DOHH2 (cell line): ENCODE measurements around the gene SEPTIN6.

Experiments used
- H3F3A ChIP-seq: fragments of 200-600 bp; sonication (generic), shearing (Covaris generic); 2 replicates; pipeline ENCODE4 v1.6.0; 2016; ENCODE audit warnings: antibody characterized with exemption, mild to moderate bottlenecking; ENCODE audit not compliant: control insufficient read depth, insufficient read depth
- H3K27ac ChIP-seq: fragments of 200-600 bp; sonication (generic); 2 replicates; pipeline ENCODE4 v1.5.1; 2014; ENCODE audit warnings: low read depth, mild to moderate bottlenecking, low read length, moderate library complexity
- H3K27me3 ChIP-seq: fragments of 200-600 bp; sonication (generic); 2 replicates; pipeline ENCODE4 v1.6.1; 2014; ENCODE audit warnings: mild to moderate bottlenecking, low read length, mixed read lengths; ENCODE audit not compliant: control insufficient read depth
- H3K36me3 ChIP-seq: fragments of 200-600 bp; sonication (generic); 2 replicates; pipeline ENCODE4 v1.6.1; 2014; ENCODE audit warnings: mild to moderate bottlenecking, low read length, moderate library complexity, mixed read lengths; ENCODE audit not compliant: control insufficient read depth
- H3K4me1 ChIP-seq: fragments of 200-600 bp; sonication (generic); 2 replicates; pipeline ENCODE4 v1.6.1; 2014; ENCODE audit warnings: mild to moderate bottlenecking, low read length, mixed read lengths; ENCODE audit not compliant: control insufficient read depth
- H3K4me2 ChIP-seq: fragments of 200-600 bp; sonication (generic); 2 replicates; pipeline ENCODE4 v1.6.0; 2014; ENCODE audit warnings: mild to moderate bottlenecking, low read length, moderate library complexity
- H3K4me3 ChIP-seq: fragments of 200-600 bp; sonication (generic); 2 replicates; pipeline ENCODE4 v1.5.1; 2014; ENCODE audit warnings: mild to moderate bottlenecking, low read length, mixed read lengths
- H3K79me2 ChIP-seq: fragments of 200-600 bp; sonication (generic); 2 replicates; pipeline ENCODE4 v1.6.1; 2014; ENCODE audit warnings: mild to moderate bottlenecking, low read length, mixed read lengths; ENCODE audit not compliant: control insufficient read depth
- H3K9me2 ChIP-seq: fragments of 200-600 bp; sonication (generic); replicated peaks from 2 replicates; pipeline ENCODE4 v1.6.1; 2014; ENCODE audit warnings: mild to moderate bottlenecking, low read length, mixed read lengths; ENCODE audit not compliant: control insufficient read depth
- H3K9me3 ChIP-seq: fragments of 200-600 bp; sonication (generic); 2 replicates; pipeline ENCODE4 v1.6.1; 2014; ENCODE audit warnings: antibody characterized with exemption, low read length, mixed read lengths; ENCODE audit not compliant: control insufficient read depth, insufficient read depth
- H4K20me1 ChIP-seq: fragments of 200-600 bp; sonication (generic); 2 replicates; pipeline ENCODE4 v1.6.0; 2014; ENCODE audit warnings: low read depth, mild to moderate bottlenecking, antibody characterized with exemption, low read length, moderate library complexity; ENCODE audit not compliant: control insufficient read depth, insufficient read depth
- EZH2phosphoT487 ChIP-seq: fragments of 200-600 bp; sonication (generic); IDR thresholded peaks from 2 replicates; pipeline ENCODE4 v1.6.1; 2017; ENCODE audit warnings: borderline replicate concordance, mild to moderate bottlenecking, antibody characterized with exemption, low read length, moderate library complexity, mixed read lengths
- TF ChIP-seq, protein P1 (sequence below): fragments of 200-600 bp; sonication (generic); IDR thresholded peaks from one replicate; pipeline ENCODE4 v1.5.1; 2014; ENCODE audit warnings: antibody characterized with exemption, mild to moderate bottlenecking, low read depth, low read length; ENCODE audit not compliant: poor library complexity, severe bottlenecking

SEPTIN6 gene

DNA sequence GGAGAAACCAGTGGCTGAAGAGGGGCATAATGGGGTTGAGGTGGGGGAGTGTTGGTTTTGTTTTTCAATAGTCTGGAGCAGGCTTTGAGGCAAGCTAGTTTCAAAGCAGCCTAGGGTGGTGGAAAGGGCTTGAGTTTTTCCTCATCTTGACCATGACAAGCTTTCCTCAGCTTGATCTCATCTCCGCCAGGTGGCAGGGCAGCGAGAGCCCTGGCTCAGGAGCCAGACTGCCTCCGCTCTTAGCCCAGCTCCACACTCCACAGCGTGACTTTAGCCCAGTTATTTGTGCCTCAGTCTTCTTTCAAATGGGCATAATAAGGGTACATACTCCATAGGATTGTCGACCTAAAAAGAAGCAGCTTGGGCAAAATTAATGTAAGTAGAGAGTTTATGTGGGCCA, 35.5 kb upstream of the SEPTIN6 start:
- Histone ChIP-seq H3K4me3 (no peak overlapping the region), H3K4me2 (no peak overlapping the region)
- TF ChIP-seq, protein P1, sequence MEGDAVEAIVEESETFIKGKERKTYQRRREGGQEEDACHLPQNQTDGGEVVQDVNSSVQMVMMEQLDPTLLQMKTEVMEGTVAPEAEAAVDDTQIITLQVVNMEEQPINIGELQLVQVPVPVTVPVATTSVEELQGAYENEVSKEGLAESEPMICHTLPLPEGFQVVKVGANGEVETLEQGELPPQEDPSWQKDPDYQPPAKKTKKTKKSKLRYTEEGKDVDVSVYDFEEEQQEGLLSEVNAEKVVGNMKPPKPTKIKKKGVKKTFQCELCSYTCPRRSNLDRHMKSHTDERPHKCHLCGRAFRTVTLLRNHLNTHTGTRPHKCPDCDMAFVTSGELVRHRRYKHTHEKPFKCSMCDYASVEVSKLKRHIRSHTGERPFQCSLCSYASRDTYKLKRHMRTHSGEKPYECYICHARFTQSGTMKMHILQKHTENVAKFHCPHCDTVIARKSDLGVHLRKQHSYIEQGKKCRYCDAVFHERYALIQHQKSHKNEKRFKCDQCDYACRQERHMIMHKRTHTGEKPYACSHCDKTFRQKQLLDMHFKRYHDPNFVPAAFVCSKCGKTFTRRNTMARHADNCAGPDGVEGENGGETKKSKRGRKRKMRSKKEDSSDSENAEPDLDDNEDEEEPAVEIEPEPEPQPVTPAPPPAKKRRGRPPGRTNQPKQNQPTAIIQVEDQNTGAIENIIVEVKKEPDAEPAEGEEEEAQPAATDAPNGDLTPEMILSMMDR = no peak
- no peak for TF ChIP-seq EZH2phosphoT487

DNA sequence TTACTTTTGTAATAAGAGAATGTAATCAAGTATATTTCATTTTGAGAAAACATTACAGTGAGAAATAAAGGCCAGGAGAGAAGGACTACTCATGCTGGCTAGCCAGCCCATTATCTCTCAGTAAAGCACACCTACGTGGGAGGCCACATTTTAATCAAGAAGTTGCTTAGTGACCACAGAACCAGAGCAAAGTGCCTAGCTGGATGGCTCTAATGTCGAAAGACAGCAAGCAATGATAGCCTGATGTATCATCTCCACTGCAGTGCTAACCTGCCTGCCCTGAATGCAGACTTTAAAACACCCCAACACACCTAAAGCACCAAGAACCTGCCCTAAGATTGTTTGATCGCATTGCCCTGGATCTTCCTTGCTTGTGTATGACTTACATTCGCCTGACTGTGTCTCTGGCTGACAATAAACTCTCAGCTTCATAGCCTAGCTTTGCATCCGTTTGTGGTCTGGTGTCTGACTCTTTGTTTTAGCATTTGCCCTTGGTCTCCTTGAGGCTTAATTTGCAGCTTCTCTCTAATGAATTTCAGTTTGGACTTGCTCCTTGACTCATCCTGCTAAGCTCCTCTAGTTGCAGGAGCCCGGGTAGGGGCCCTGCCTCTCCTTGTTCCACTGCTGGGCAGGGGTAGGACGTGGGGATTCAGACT, 34.1 kb upstream of the SEPTIN6 start:
- H3K4me2 ChIP-seq = no peak overlapping the region
- H3K9me3 ChIP-seq = no peaks in the 10 kb centered on the region
- H3K27ac ChIP-seq = no peak overlapping the region
- no peak overlapping the region for H3K4me3 ChIP-seq
- no peaks in the 10 kb centered on the region for H3F3A ChIP-seq
- peaks cover 7% of the 10 kb centered on the region for H3K4me1 ChIP-seq
- TF ChIP-seq, protein P1 = no peak
- no peaks in the 10 kb centered on the region for H3K27me3 ChIP-seq
- no peaks in the 10 kb centered on the region for H3K79me2 ChIP-seq
- H4K20me1 ChIP-seq = no peaks in the 10 kb centered on the region
- H3K9me2 ChIP-seq = no peaks in the 10 kb centered on the region
- no peaks in the 10 kb centered on the region for H3K36me3 ChIP-seq

More for the DNA sequence above, 35.5 kb upstream of the SEPTIN6 start:
- Histone ChIP-seq H3K79me2 (no peaks in the 10 kb centered on the region), H3K9me3 (no peaks in the 10 kb centered on the region), H3K4me1 (peaks cover 7% of the 10 kb centered on the region), H3F3A (no peaks in the 10 kb centered on the region), H3K27ac (no peak overlapping the region), H4K20me1 (no peaks in the 10 kb centered on the region), H3K36me3 (no peaks in the 10 kb centered on the region), H3K9me2 (no peaks in the 10 kb centered on the region), H3K27me3 (no peaks in the 10 kb centered on the region)

DNA sequence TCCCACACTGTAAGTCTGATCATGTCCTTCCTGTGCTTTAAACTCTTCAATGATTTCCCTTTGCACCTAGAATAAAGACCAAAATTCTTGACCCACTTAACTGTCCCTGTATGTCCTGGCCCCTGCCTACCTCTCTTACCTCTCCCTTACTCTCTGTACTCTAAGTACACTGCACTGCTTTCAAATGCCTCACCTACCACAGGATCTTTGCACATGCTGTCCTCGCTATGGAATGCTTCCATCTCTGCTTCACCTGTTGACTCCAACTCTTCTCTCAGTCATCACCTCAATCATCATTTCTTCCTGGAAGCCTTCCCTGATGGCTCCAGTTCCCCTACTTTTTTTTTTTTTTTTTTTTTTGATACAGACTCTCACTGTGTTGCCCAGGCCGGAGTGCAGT, 29.0 kb upstream of the SEPTIN6 start:
- H3K9me2 ChIP-seq = no peaks in the 10 kb centered on the region

More for the DNA sequence above, 29.0 kb upstream of the SEPTIN6 start:
- Histone ChIP-seq H3F3A (no peaks in the 10 kb centered on the region), H4K20me1 (no peaks in the 10 kb centered on the region), H3K4me1 (no peaks in the 10 kb centered on the region), H3K79me2 (no peaks in the 10 kb centered on the region), H3K27me3 (no peaks in the 10 kb centered on the region), H3K4me2 (no peak overlapping the region), H3K27ac (no peak overlapping the region), H3K9me3 (no peaks in the 10 kb centered on the region), H3K36me3 (no peaks in the 10 kb centered on the region), H3K4me3 (no peak overlapping the region)
- TF ChIP-seq, protein P1 = no peak
- TF ChIP-seq EZH2phosphoT487 = no peak
